PC-3 (cell line): ENCODE data around the gene DCTN5. TPM values are rescaled to one million over a fixed set of nuclear protein-coding genes. Genes with fewer than 3 reads are reported as not detected.
A peak's percentile ranks its signal among the peaks of the same experiment; 100 is the strongest.

ENCODE experiments used
- ATAC-seq: fragments of 200-7000 bp; cut with Tn5 transposase; 2 replicates; pipeline ENCODE4 v1.9.1; 2020; ENCODE audit warnings: mild to moderate bottlenecking, moderate library complexity
- BruUV-seq: library from RNA; stranded (reverse); fragments of 400-500 nt; replicated peaks from 2 replicates; lab custom pipeline; 2021; lab: Mats Ljungman, UMichigan
- CTCF ChIA-PET: fragments of 300-600 bp; sonication (Branson Sonifier 250); formaldehyde crosslinking; loops from one replicate; lab custom pipeline; 2022; ENCODE audit warnings: antibody characterized with exemption; lab: Charles Lee
- POLR2A ChIA-PET: fragments of 300-600 bp; sonication (Branson Sonifier 250); formaldehyde crosslinking; loops from one replicate; lab custom pipeline; 2022; ENCODE audit warnings: antibody characterized with exemption; ENCODE audit not compliant: unreplicated experiment; lab: Charles Lee
- DNase-seq: peaks from one replicate; pipeline ENCODE4 v3.0.0-alpha.2; 2015
- H2AFZ ChIP-seq: fragments of 300-600 bp; sonication (generic); 2 replicates; pipeline ENCODE4 v1.6.0; 2016; ENCODE audit warnings: antibody characterized with exemption, low read length
- H3F3A ChIP-seq: fragments of 300-600 bp; sonication (generic); one replicate; pipeline ENCODE4 v1.6.0; 2017; ENCODE audit warnings: antibody characterized with exemption, low read length, control low read depth, mild to moderate bottlenecking; ENCODE audit not compliant: unreplicated experiment
- H3K27ac ChIP-seq: fragments of 300-600 bp; sonication (generic); 2 replicates; pipeline ENCODE4 v1.5.1; 2016; ENCODE audit warnings: mild to moderate bottlenecking, low read length
- H3K27me3 ChIP-seq: fragments of 300-600 bp; sonication (generic); 2 replicates; pipeline ENCODE4 v1.6.1; 2016; ENCODE audit warnings: low read length, mixed read lengths
- H3K36me3 ChIP-seq: fragments of 300-600 bp; sonication (generic); 2 replicates; pipeline ENCODE4 v1.6.1; 2016; ENCODE audit warnings: low read depth, mixed run types, low read length, mixed read lengths
- H3K4me1 ChIP-seq: fragments of 300-600 bp; sonication (generic); 2 replicates; pipeline ENCODE4 v1.5.1; 2016; ENCODE audit warnings: low read length; ENCODE audit not compliant: insufficient read depth
- H3K4me2 ChIP-seq: fragments of 300-600 bp; sonication (generic); 2 replicates; pipeline ENCODE4 v1.6.0; 2016; ENCODE audit warnings: low read length
- H3K4me3 ChIP-seq: fragments of 300-600 bp; sonication (generic); 2 replicates; pipeline ENCODE4 v1.5.1; 2016; ENCODE audit warnings: mild to moderate bottlenecking, low read length, mixed read lengths
- H3K79me2 ChIP-seq: fragments of 300-600 bp; sonication (generic); 2 replicates; pipeline ENCODE4 v1.6.1; 2017; ENCODE audit warnings: low read length, mixed read lengths
- H3K9ac ChIP-seq: fragments of 300-600 bp; sonication (generic); 2 replicates; pipeline ENCODE4 v1.6.0; 2016; ENCODE audit warnings: mild to moderate bottlenecking, low read length
- H3K9me2 ChIP-seq: fragments of 300-600 bp; sonication (generic); replicated peaks from 2 replicates; pipeline ENCODE4 v1.6.1; 2016; ENCODE audit warnings: mixed run types, low read length, mixed read lengths
- H3K9me3 ChIP-seq: fragments of 300-600 bp; sonication (generic); 2 replicates; pipeline ENCODE4 v1.6.1; 2016; ENCODE audit warnings: low read length, mixed read lengths
- H4K20me1 ChIP-seq: fragments of 300-600 bp; sonication (generic); 2 replicates; pipeline ENCODE4 v1.6.1; 2016; ENCODE audit warnings: low read length, mixed read lengths
- CTCF ChIP-seq: fragments of 300-600 bp; sonication (generic); conservative IDR thresholded peaks from 2 replicates; pipeline ENCODE4 v1.5.1; 2017; ENCODE audit warnings: antibody characterized with exemption, low read depth, mild to moderate bottlenecking, low read length
- EZH2 ChIP-seq: fragments of 300-600 bp; sonication (generic); IDR thresholded peaks from one replicate; pipeline ENCODE4 v1.6.1; 2017; ENCODE audit warnings: antibody characterized with exemption, mild to moderate bottlenecking, low read length; ENCODE audit not compliant: unreplicated experiment
- EZH2phosphoT487 ChIP-seq: fragments of 300-600 bp; sonication (generic); IDR thresholded peaks from 2 replicates; pipeline ENCODE4 v1.6.1; 2018; ENCODE audit warnings: mild to moderate bottlenecking, antibody characterized with exemption, low read length, borderline replicate concordance
- intact Hi-C: fragments of 100-400 bp; cut with micrococcal nuclease; formaldehyde crosslinking; loops from 2 replicates; pipeline ENCODE4 v1.9.0; 2023
- total RNA-seq: library from RNA; depleted of rRNA; stranded (reverse); fragments of >200 nt; gene quantifications from 2 replicates; pipeline ENCODE4 v1.2.3, GENCODE V29; 2014

Gene DCTN5
- total RNA-seq, 1 experiment from 2014 or later, result 29.1 TPM

- H3K4me3 ChIP-seq, result no peak overlapping the region
- no peaks in the 10 kb centered on the region for H3K4me1 ChIP-seq
- no peaks in the 10 kb centered on the region for H4K20me1 ChIP-seq
- no peaks in the 10 kb centered on the region for H3K9me3 ChIP-seq
- no TSS peak for BruUV-seq
- H3K4me2 ChIP-seq, result no peak overlapping the region
- ATAC-seq (no peak), DNase-seq (no peak)
- ChIA-PET POLR2A (no interaction called here), CTCF (no interaction called here)
- H3F3A ChIP-seq, result no peaks in the 10 kb centered on the region
- H3K36me3 ChIP-seq, result peaks cover 9% of the 10 kb centered on the region; the same call in 1 of the 2 replicates
- H3K9me2 ChIP-seq, result no peaks in the 10 kb centered on the region
- H3K27ac ChIP-seq, result no peak overlapping the region
- intact Hi-C loops, result no loop called here
- H2AFZ ChIP-seq, result no peak overlapping the region
- H3K27me3 ChIP-seq, result no peaks in the 10 kb centered on the region
- TF ChIP-seq EZH2phosphoT487 (no peak), CTCF (no peak), EZH2 (no peak)
- no peaks in the 10 kb centered on the region; the same call in 1 of the 2 replicates for H3K79me2 ChIP-seq
- H3K9ac ChIP-seq, result no peak overlapping the region
Measured at GRCh38 chr16:23634461-23635036, 6.7 kb upstream of the DCTN5 start.

DNA sequence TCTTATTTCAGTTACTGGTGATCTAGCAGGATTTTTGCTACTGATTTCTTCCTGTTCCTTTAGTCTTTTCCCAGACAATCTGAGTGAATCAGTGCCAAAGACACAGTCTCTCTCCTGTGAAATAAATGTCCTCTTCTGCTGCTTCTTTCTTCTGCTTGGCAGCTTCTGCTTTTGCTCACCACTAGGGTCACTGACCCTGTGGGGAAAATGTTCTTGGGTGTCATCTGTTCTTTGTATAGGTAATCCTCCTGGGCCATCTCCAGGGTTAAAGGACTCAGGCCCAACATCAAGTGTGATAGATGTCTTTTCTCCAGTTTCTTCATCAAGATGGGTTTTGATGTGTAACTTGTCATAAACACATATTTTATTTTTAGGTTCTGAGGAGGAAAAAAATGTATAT lies 5.3 kb upstream of the DCTN5 start:
- H4K20me1 ChIP-seq, result no peaks in the 10 kb centered on the region
- ATAC-seq (no peak), DNase-seq (no peak)
- peaks cover 14% of the 10 kb centered on the region for H3K79me2 ChIP-seq
- H3K9ac ChIP-seq, result no peak overlapping the region
- H2AFZ ChIP-seq, result no peak overlapping the region
- H3K9me2 ChIP-seq, result no peaks in the 10 kb centered on the region
- peaks cover 7% of the 10 kb centered on the region for H3K4me1 ChIP-seq
- H3K27ac ChIP-seq, result no peak overlapping the region
- no peaks in the 10 kb centered on the region for H3K9me3 ChIP-seq
- CTCF ChIA-PET, result no interaction called here
- POLR2A ChIA-PET, result no interaction called here
- no peak overlapping the region for H3K4me2 ChIP-seq
- intact Hi-C loops, result no loop called here
- H3K4me3 ChIP-seq, result no peak overlapping the region
- H3K27me3 ChIP-seq, result no peaks in the 10 kb centered on the region
- H3F3A ChIP-seq, result no peaks in the 10 kb centered on the region
- BruUV-seq, result no TSS peak
- peaks cover 9% of the 10 kb centered on the region; the same call in 1 of the 2 replicates for H3K36me3 ChIP-seq
- no peak for TF ChIP-seq EZH2
- no peak for TF ChIP-seq EZH2phosphoT487
- no peak for TF ChIP-seq CTCF

DNA sequence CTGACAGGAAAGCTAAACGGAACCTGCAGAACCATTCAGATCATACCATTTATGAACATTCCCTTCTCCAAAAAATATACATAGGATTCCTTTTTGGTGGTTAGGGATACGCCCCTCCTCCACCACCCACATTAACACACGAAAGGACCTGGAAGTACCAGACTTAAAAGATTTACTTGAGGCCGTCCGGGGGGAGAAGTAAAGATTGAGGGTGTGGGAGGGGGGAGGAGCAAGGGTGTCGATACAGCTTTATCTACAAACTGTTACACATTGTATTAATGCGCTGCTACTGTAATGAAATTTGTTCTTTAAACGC lies 693 bp upstream of the DCTN5 start:
- Histone ChIP-seq H3K79me2 (peaks cover 46% of the 10 kb centered on the region), H3K27ac (peak overlapping the region; percentile 50), H3K36me3 (peaks cover 8% of the 10 kb centered on the region), H4K20me1 (no peaks in the 10 kb centered on the region), H3K4me2 (peak overlapping the region; percentile 99), H3K9me3 (no peaks in the 10 kb centered on the region), H3K27me3 (no peaks in the 10 kb centered on the region), H2AFZ (peak overlapping the region; percentile 91), H3K4me3 (peak overlapping the region; percentile 100), H3K4me1 (peaks cover 7% of the 10 kb centered on the region), H3K9me2 (no peaks in the 10 kb centered on the region), H3K9ac (peak overlapping the region; percentile 98), H3F3A (no peaks in the 10 kb centered on the region)
- DNase-seq, result no peak
- no peak for TF ChIP-seq EZH2
- no peak for TF ChIP-seq CTCF
- TF ChIP-seq EZH2phosphoT487, result no peak
- BruUV-seq, result no TSS peak
- POLR2A ChIA-PET, result interaction anchor here (0.9 kb wide), 1 partner anchor 14 kb away, joined by 3 read pairs; no protein-coding TSS in a partner anchor
- CTCF ChIA-PET, result no interaction called here
- no peak; the same call in 1 of the 2 replicates for ATAC-seq
- intact Hi-C loops, result no loop called here
